GM21447 (cell line): Measurements from ENCODE around the gene UBE3A.
"Not testable (repeated sequence)": the region's sequence is repeated elsewhere in the genome, so short reads cannot be mapped to it uniquely, and the experiment has no call there.

ENCODE experiments used
- ATAC-seq: cut with Tn5 transposase; IDR thresholded peaks from one replicate; pipeline ENCODE4 v1.9.1; 2021; ENCODE audit not compliant: unreplicated experiment

The UBE3A gene

DNA sequence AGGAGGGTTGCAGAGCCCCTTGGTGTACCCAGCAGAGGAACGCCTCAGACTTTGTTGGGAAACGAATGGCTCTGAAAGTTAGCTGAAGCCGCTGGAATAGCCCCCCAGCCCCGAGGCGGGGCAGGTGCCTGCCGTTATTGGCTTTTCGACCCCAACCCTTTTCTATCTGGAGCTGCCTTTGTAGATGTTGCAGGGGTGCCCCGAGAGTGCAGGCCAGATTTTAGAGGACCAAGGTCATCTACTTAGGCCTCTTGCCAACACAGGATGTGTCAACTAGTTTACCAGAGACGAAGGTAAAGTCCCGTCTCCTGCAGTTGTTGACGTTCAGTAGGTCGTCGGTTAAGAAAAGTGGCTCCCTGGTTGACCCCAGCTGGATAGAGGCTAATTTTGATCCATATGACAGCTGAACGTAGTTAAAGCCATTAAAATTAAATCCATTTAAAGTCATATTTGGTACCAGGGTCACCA is 579 bp upstream of the UBE3A start:
- ATAC-seq = peak; percentile 9

GRCh38 chr15:25437777-25438600 is 835 bp downstream of the UBE3A start:
- peak; percentile 47 for ATAC-seq

DNA sequence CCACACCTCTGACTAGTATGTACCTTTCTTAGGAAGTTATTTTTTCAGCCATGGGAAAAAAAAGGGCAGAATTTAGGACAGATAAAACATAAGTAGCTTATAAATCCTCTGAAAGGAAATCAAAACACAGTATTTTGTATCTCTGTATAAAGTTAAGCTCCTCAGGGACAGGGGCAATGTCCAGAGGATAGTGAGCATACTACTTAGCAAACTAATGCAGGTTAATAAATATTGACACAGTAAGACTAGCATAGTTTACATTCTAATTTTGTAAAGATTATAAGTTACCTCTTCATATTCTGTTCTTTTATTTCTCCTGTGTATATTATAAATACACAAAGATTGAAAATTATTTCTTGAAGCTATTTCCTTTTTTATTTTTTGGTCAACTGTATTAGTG is 2.1 kb downstream of the UBE3A start:
- ATAC-seq = no peak

GRCh38 chr15:25435474-25436243 is 3.2 kb downstream of the UBE3A start:
- ATAC-seq = no peak

- ATAC-seq = no peak
Measured at GRCh38 chr15:25433118-25433865, 5.5 kb downstream of the UBE3A start.

GRCh38 chr15:25431836-25432561 is 6.8 kb downstream of the UBE3A start:
- ATAC-seq = no peak

DNA sequence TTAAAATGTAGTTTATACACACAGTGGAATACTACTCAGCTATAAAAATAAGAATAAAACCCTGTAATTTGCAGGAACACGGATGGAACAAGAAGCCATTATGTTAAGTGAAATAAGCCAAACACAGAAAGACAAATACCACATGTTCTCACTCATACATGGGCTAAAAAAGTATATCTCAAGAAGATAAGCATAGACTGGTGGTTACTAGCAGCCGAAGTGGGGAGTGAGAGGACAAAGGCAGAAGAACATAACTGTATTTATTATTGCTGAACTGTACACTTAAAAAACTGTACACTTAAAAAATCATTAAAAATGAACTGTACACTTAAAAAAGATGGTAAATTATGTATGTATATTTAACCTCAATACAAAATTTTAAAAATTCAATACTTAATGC is 11.0 kb downstream of the UBE3A start:
- no peak for ATAC-seq

- ATAC-seq = no peak
Measured at GRCh38 chr15:25426896-25427610, 11.8 kb downstream of the UBE3A start.

- ATAC-seq = no peak
Measured at GRCh38 chr15:25424073-25424472, 14.8 kb downstream of the UBE3A start.

DNA sequence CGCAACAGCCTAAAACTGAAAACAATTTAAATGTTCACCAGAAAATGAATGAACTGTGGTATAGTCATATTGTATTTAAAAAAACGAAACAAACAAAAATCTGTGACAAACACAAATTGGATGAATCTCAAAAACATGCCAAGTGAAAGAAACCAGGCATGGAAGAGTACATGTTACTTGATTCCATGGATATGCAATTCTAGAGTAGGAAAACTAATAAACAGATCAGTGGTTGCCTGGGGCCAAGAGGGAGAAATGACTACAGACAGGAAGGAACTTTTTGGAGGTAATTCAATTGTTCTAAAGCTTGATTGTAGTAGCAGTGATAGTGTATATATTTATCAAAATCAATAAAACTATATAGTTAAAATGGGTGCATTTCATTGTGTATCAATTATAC is 16.8 kb downstream of the UBE3A start:
- no peak for ATAC-seq

- ATAC-seq = no peak
Measured at GRCh38 chr15:25418202-25418601, 20.6 kb downstream of the UBE3A start.

DNA sequence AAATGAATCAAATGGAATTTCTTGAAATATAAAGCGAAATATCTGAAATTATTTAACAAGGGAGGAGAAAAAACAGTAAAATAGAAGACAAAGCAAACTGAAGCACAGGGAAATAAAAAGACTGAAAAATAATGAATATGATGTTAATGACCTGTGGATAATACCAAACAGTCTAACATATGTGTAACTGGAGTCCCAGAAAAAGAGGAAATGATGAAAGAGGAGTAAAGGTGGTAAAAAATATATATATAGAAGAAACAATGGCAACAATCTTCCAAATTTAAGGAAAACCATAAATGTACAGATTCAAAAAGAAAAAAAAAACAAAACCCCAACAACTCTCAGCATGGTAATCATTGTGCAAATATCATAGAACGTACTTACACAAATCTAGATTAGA is 21.2 kb downstream of the UBE3A start:
- no peak for ATAC-seq

DNA sequence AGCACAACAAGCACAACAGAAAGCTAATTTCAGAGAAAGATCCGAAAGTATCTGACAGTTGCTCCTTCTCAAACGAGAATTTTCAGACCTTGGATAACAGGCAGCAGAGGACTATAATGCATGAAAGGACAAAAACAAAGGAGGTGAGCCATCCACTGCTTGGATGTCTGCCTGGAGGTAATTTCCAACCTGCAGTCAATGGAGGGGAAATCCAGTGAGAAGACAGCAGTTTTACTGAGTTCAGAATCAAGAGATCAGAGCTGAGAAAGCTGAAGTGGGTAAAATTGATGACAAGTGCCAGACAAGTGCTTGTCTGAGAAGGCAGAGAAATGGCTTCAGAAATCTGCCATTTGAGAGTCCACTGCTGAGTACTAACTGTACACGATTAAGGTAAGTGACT is 22.1 kb downstream of the UBE3A start:
- ATAC-seq = peak; percentile 52

DNA sequence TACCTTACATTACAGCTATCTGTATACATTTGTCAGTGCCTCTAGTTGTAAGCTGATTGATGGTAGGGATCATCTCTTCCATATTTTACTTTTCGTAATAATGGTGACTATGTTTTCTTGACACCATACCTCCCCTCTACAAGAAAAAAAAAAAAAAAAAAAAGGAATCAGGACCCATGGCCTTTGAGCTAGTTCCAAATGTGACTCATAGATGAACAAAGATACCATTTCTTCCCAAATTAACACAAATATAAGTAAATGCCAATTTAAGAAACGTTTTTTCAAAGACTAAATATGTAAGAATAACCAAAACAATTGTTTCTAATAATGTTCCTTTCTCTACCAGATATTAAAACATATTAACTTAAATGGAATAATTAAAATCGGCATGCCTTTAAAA is 23.1 kb downstream of the UBE3A start:
- no peak for ATAC-seq

DNA sequence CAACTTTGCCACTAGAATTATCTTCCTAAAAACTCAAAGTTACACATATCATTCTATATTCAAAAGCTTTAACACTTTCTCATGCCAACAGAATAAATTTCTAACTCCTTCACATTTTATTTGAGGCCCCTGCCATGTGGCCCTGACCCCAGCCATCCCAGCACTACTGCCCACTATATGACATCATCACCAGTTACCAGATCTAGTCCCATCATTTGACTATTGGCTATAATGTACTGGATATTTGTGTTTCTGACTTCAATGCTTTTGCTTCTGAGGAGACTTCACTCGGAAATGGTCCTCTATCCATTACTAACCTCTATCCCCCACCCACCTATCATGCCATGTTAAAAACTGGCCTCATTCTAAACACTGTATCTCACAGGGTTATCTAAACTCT is 23.6 kb downstream of the UBE3A start:
- no peak for ATAC-seq

DNA sequence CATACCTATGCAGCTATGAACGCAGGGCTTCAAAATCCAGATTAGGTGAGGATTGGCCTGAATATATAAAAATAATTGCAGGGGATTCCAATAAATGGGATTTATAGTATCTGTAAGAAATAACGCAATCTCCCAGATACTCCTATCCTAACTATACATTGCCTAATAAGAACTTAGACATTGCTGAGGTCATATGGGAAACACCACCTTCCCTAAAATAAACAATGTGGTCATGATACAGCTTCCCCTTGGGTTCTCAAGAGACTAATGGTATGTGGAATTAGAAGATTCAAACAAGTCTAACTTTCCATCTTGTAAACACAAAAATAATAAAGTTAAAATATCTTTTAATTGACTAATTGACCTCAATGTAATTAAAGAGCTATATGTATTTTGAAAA is 28.2 kb downstream of the UBE3A start:
- ATAC-seq = no peak

DNA sequence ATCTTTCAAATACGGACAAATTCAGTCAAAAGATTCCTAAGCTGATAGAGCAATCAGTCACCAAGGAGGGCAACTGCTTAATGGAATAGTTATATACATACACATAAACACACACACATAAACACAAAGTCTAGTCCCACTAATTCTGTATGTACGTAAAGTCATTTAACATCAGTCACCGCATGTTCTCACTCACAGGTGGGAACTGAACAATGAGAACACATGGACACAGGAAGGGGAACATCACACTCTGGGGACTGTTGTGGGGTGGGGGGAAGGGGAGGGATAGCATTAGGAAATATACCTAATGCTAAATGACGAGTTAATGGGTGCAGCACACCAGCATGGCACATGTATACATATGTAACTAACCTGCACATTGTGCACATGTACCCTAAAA is 29.1 kb downstream of the UBE3A start:
- not testable (repeated sequence) for ATAC-seq

GRCh38 chr15:25408929-25409328 is 29.9 kb downstream of the UBE3A start:
- ATAC-seq = no peak

GRCh38 chr15:25408428-25408827 is 30.4 kb downstream of the UBE3A start:
- ATAC-seq = no peak

DNA sequence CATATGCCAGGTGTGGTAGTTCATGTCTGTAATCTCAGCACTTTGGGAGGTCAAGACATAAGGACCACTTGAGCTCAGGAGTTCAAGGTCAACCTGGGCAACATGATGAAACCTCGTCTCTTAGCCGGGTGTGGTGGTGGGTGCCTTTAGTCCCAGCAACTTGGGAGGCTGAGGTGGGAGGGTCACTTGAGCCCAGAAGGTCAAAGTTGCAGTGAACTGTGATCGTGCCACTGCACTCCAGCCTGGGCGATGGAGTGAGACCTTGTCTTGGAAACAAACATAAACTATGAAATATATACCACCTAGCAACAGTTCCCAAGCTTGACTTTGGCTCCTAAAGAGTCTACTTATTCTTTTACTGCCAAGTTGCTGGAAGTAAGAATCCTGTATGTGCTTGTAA is 30.9 kb downstream of the UBE3A start:
- no peak for ATAC-seq
